Esophagus squamous epithelium (tissue), 5 donors: ENCODE data around the gene JDP2. TPM values are rescaled to one million over a fixed set of nuclear protein-coding genes. Genes with fewer than 3 reads are reported as not detected.

Source experiments
- DNase-seq: peaks from one replicate; lab custom pipeline; 2025; lab: John Stamatoyannopoulos, UW
- H3K27ac ChIP-seq, 4 donors: fragments of 200-600 bp; sonication (generic); one replicate each; pipeline ENCODE4 v1.5.1; 2016 to 2019; ENCODE audit warnings: mild to moderate bottlenecking in 1 of 4
- H3K27me3 ChIP-seq, 4 donors: fragments of 200-600 bp; sonication (generic); 1 replicate in 3 of 4; 2 replicates in 1 of 4; pipeline versions ENCODE4 v1.5.1 to v1.6.0; 2017 to 2021; ENCODE audit warnings: antibody characterized with exemption in 1 of 4
- H3K36me3 ChIP-seq, 3 donors: fragments of 200-600 bp; sonication (generic); one replicate each; pipeline ENCODE4 v1.5.1; 2016 to 2019
- H3K4me1 ChIP-seq, 3 donors: fragments of 200-600 bp; sonication (generic); one replicate each; pipeline ENCODE4 v1.5.1; 2017 to 2019
- H3K4me3 ChIP-seq, 4 donors: fragments of 200-600 bp; sonication (generic); 1 replicate in 3 of 4; 2 replicates in 1 of 4; pipeline ENCODE4 v1.5.1; 2016 to 2019; ENCODE audit warnings: mild to moderate bottlenecking in 2 of 4, moderate library complexity in 1 of 4
- H3K9me3 ChIP-seq, 3 donors: fragments of 200-600 bp; sonication (generic); one replicate each; pipeline ENCODE4 v1.5.1; 2016 to 2019
- CTCF ChIP-seq, 6 experiments: fragments of 450-650 bp in 4 of 6; fragments of 200-600 bp in 2 of 6; sonication (generic) in 2 of 6; IDR thresholded peaks; one replicate each; pipeline ENCODE4 v1.5.1; 2016 to 2019; ENCODE audit warnings: antibody characterized with exemption in 6 of 6, mild to moderate bottlenecking in 4 of 6, moderate library complexity in 4 of 6
- POLR2A ChIP-seq, 4 donors: fragments of 450-650 bp; IDR thresholded peaks; one replicate each; pipeline ENCODE4 v1.6.1; 2017; ENCODE audit warnings: antibody characterized with exemption in 4 of 4, mild to moderate bottlenecking in 4 of 4, moderate library complexity in 3 of 4
- WGBS, 2 donors: methylation state at CpG; one replicate each; pipeline ENCODE4 v1.1.5; 2018; 5-methylcytosine and 5-hydroxymethylcytosine counted together
- intact Hi-C: fragments of 100-400 bp; cut with DNase I; formaldehyde crosslinking; loops from one replicate; pipeline ENCODE4 v1.15.0; 2022
- total RNA-seq, 4 donors: library from RNA; depleted of rRNA; stranded (reverse); fragments of >200 nt; gene quantifications; one replicate each; pipeline ENCODE4 v1.1.0, GENCODE V29; 2016
- donor health status: DM: yes; HTN: yes; CAD: no.

The JDP2 gene
- total RNA-seq, 4 donors from 2014 or later = 20.9 to 41.8 (median 36.9) TPM

GRCh38 chr14:75514673-75515628 is 87.1 kb downstream of the JDP2 start:
- no peaks in the 10 kb centered on the region for H3K36me3 ChIP-seq
- peaks cover 0 to 16% (median 0%) of the 10 kb centered on the region in 3 donors for H3K4me1 ChIP-seq
- H3K27ac ChIP-seq = peak overlapping the region; percentile 11 to 52 (median 33)
- intact Hi-C loops = no loop called here
- TF ChIP-seq POLR2A (IDR thresholded peaks at IDR 0.05) (no peak), CTCF (IDR thresholded peaks at IDR 0.05) (no peak)
- H3K27me3 ChIP-seq = no peaks in the 10 kb centered on the region
- WGBS, 2 donors = 50 to 55% methylated on average over 10 to 22 of the region's 29 CpGs
- peak overlapping the region; percentile 13 to 54 (median 37) for H3K4me3 ChIP-seq
- H3K9me3 ChIP-seq = peaks cover 0 to 5% (median 0%) of the 10 kb centered on the region in 3 donors
- DNase-seq = no peak

GRCh38 chr14:75515629-75515996 is 87.8 kb downstream of the JDP2 start:
- no peak for DNase-seq
- no peaks in the 10 kb centered on the region for H3K27me3 ChIP-seq
- peak overlapping the region in 3 of 4 donors; percentile 36 to 54 (median 38) for H3K4me3 ChIP-seq
- H3K36me3 ChIP-seq = no peaks in the 10 kb centered on the region
- WGBS, 2 donors = 46 to 71% methylated on average over 2 to 5 of the region's 7 CpGs
- peaks cover 0 to 16% (median 0%) of the 10 kb centered on the region in 3 donors for H3K4me1 ChIP-seq
- H3K9me3 ChIP-seq = peaks cover 0 to 5% (median 0%) of the 10 kb centered on the region in 3 donors
- intact Hi-C loops = no loop called here
- TF ChIP-seq CTCF (IDR thresholded peaks at IDR 0.05) (no peak), POLR2A (IDR thresholded peaks at IDR 0.05) (no peak)
- H3K27ac ChIP-seq = peak overlapping the region in 3 of 4 donors; percentile 11 to 52 (median 37)

DNA sequence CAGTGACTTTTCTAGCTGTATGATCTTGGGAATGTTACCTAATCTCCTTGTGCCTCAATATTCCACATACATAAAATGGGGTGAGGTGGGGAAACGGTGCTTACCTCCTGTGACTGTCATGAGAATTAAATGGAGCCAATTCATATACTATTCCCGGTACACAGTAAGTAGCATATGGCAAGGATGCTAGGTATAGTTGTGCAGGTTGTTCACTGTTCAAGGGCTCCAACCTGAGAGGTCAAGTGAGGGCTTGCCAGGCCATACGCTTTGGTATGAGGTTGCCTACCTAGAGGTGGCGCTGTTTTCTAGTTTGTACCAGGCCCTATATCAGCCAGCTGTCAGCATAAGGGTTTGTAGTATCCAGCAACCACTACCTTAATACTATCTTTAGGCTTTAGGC is 90.8 kb downstream of the JDP2 start:
- TF ChIP-seq CTCF (IDR thresholded peaks at IDR 0.05) = peak in 3 of 6 experiments; percentile 21 to 47 (median 33)
- no peak for TF ChIP-seq POLR2A (IDR thresholded peaks at IDR 0.05)
- 50 to 61% methylated on average over 4 of the region's 4 CpGs for WGBS, 2 donors
- H3K27ac ChIP-seq = no peak overlapping the region
- intact Hi-C loops = no loop called here
- H3K27me3 ChIP-seq = peaks cover 0 to 6% (median 0%) of the 10 kb centered on the region in 4 donors
- no peaks in the 10 kb centered on the region for H3K9me3 ChIP-seq
- H3K4me3 ChIP-seq = no peak overlapping the region
- DNase-seq = no peak
- peaks cover 0 to 31% (median 0%) of the 10 kb centered on the region in 3 donors for H3K4me1 ChIP-seq
- H3K36me3 ChIP-seq = no peaks in the 10 kb centered on the region

DNA sequence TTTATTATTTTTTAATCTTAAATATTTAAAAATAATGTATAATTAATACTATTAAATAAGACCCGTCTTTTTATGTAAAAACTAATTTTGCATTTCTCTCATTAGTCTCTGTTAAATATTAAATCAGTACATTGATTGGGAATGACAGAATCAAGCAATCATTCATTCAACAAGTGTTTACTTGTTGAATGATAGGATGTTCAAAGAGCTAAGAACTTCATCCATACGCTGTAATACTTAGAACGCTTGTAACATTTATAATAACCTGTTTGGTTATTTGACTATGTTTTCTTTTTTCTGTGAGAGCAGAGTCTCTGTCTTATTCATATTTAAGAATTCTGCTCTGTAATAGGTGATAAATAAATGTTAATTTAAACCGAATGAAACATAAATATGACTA is 91.6 kb downstream of the JDP2 start:
- H3K9me3 ChIP-seq = no peaks in the 10 kb centered on the region
- no peak overlapping the region for H3K4me3 ChIP-seq
- 83 to 86% methylated on average over 4 of the region's 4 CpGs for WGBS, 2 donors
- no peak overlapping the region for H3K27ac ChIP-seq
- peaks cover 0 to 39% (median 3%) of the 10 kb centered on the region in 3 donors for H3K4me1 ChIP-seq
- TF ChIP-seq POLR2A (IDR thresholded peaks at IDR 0.05) = no peak
- no peak for TF ChIP-seq CTCF (IDR thresholded peaks at IDR 0.05)
- H3K27me3 ChIP-seq = peaks cover 0 to 9% (median 0%) of the 10 kb centered on the region in 4 donors
- no peak for DNase-seq
- H3K36me3 ChIP-seq = no peaks in the 10 kb centered on the region
- intact Hi-C loops = no loop called here
